Osteocyte (in vitro differentiated cells): ENCODE measurements around the gene SNX32. TPM values are rescaled to one million over a fixed set of nuclear protein-coding genes. Genes with fewer than 3 reads are reported as not detected.
A peak's percentile ranks its signal among the peaks of the same experiment; 100 is the strongest.

ENCODE experiments used
- DNase-seq: peaks from one replicate; pipeline ENCODE4 v3.0.0; 2021; ENCODE audit warnings: mixed read lengths; ENCODE audit not compliant: unreplicated experiment; ENCODE audit errors: extremely low spot score
- H3K27ac Mint-ChIP-seq: one replicate; pipeline ENCODE4 v1.8.0; 2021; ENCODE audit warnings: mild to moderate bottlenecking, mixed read lengths; ENCODE audit not compliant: unreplicated experiment
- H3K27me3 Mint-ChIP-seq: one replicate; pipeline ENCODE4 v1.8.0; 2021; ENCODE audit warnings: mixed read lengths; ENCODE audit not compliant: unreplicated experiment
- H3K36me3 Mint-ChIP-seq: one replicate; pipeline ENCODE4 v1.8.0; 2021; ENCODE audit warnings: mixed read lengths; ENCODE audit not compliant: unreplicated experiment
- H3K4me1 Mint-ChIP-seq: one replicate; pipeline ENCODE4 v1.8.0; 2021; ENCODE audit warnings: mixed read lengths; ENCODE audit not compliant: unreplicated experiment
- H3K4me3 Mint-ChIP-seq: one replicate; pipeline ENCODE4 v1.8.0; 2021; ENCODE audit warnings: mild to moderate bottlenecking, moderate library complexity, mixed read lengths; ENCODE audit not compliant: unreplicated experiment
- H3K9me3 Mint-ChIP-seq: one replicate; pipeline ENCODE4 v1.8.0; 2021; ENCODE audit warnings: mixed read lengths; ENCODE audit not compliant: unreplicated experiment
- total RNA-seq: library from RNA; stranded (reverse); gene quantifications from 2 replicates; pipeline ENCODE4 v1.2.1, GENCODE V29; 2021
- TF ChIP-seq, protein P1 (sequence below): fragments of 200-600 bp; sonication (generic); IDR thresholded peaks from 2 replicates; pipeline ENCODE4 v1.5.0; 2021; ENCODE audit warnings: antibody characterized with exemption, mild to moderate bottlenecking, moderate library complexity

The SNX32 gene
- total RNA-seq, 1 donor from 2014 or later: 4.0 TPM

DNA sequence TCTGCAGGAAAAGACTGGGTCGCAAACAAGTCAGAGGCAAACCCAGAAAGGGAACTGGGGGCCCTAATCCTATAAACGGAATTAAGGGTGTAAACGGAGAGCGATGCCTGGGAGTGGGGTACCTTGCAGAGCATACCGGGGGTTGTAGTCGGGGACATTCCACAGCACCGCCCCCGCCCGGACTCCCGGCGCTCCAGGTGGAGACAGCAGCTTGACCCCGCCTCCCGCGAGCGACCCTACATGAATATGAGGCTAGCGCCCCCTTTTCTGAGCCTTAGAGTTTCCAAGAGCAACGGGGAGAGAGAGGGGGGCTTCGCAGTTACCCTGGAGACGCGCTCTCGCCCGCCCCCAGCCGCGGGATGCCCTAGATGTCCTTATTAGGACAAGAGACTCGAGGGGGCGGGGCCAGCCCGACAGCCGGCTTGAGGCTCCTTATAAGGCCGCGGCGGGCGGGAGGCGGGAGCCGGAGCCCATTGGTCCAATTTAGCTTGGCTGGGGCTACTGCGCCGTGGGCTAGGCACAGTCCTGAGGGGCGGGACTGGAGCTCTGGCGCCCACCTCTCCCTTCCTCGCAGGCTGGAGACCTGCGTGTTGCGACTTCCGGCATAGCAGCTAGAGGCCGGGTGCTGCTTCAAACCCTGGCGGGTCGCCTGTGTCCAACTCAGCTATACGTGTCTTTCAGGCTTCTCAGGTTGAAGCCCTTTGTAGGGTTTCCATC, 25.5 kb downstream of the SNX32 start:
- H3K27ac Mint-ChIP-seq: peak overlapping the region; percentile 97
- DNase-seq: peak; percentile 98

DNA sequence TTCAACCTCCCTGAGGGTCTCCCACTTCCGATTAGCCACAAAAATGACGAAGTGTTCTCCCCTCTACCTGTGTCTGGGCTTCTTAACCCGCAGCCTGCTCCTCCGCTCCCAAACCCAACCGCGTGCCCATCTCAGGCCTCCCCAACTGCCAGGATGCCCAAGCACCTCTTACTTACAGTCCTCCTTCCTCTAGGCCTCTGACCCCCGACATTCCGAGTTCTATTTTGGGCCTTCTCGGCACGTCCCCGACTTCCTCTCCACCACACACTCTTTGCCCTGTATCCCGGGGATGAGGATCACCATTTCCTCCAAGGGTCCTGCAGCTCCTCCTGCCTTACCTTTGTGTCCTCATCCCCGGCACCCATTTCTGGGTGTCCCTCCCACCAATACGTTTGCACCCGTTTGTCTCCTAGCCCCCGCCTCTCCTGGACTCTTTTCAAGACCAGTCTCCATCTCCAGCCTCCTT, 26.1 kb downstream of the SNX32 start:
- no peak for DNase-seq
- Mint-ChIP-seq H3K27me3 (no peaks in the 10 kb centered on the region), H3K27ac (peak overlapping the region; percentile 97), H3K4me1 (peaks cover 53% of the 10 kb centered on the region), H3K4me3 (peak overlapping the region; percentile 89), H3K9me3 (no peaks in the 10 kb centered on the region), H3K36me3 (peaks cover 26% of the 10 kb centered on the region)
- TF ChIP-seq, protein P1, sequence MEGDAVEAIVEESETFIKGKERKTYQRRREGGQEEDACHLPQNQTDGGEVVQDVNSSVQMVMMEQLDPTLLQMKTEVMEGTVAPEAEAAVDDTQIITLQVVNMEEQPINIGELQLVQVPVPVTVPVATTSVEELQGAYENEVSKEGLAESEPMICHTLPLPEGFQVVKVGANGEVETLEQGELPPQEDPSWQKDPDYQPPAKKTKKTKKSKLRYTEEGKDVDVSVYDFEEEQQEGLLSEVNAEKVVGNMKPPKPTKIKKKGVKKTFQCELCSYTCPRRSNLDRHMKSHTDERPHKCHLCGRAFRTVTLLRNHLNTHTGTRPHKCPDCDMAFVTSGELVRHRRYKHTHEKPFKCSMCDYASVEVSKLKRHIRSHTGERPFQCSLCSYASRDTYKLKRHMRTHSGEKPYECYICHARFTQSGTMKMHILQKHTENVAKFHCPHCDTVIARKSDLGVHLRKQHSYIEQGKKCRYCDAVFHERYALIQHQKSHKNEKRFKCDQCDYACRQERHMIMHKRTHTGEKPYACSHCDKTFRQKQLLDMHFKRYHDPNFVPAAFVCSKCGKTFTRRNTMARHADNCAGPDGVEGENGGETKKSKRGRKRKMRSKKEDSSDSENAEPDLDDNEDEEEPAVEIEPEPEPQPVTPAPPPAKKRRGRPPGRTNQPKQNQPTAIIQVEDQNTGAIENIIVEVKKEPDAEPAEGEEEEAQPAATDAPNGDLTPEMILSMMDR: no peak

More for the DNA sequence above, 25.5 kb downstream of the SNX32 start:
- H3K9me3 Mint-ChIP-seq: no peaks in the 10 kb centered on the region
- TF ChIP-seq, protein P1: peak; percentile 12
- peaks cover 32% of the 10 kb centered on the region for H3K36me3 Mint-ChIP-seq
- H3K27me3 Mint-ChIP-seq: no peaks in the 10 kb centered on the region
- H3K4me3 Mint-ChIP-seq: peak overlapping the region; percentile 89
- H3K4me1 Mint-ChIP-seq: peaks cover 58% of the 10 kb centered on the region

DNA sequence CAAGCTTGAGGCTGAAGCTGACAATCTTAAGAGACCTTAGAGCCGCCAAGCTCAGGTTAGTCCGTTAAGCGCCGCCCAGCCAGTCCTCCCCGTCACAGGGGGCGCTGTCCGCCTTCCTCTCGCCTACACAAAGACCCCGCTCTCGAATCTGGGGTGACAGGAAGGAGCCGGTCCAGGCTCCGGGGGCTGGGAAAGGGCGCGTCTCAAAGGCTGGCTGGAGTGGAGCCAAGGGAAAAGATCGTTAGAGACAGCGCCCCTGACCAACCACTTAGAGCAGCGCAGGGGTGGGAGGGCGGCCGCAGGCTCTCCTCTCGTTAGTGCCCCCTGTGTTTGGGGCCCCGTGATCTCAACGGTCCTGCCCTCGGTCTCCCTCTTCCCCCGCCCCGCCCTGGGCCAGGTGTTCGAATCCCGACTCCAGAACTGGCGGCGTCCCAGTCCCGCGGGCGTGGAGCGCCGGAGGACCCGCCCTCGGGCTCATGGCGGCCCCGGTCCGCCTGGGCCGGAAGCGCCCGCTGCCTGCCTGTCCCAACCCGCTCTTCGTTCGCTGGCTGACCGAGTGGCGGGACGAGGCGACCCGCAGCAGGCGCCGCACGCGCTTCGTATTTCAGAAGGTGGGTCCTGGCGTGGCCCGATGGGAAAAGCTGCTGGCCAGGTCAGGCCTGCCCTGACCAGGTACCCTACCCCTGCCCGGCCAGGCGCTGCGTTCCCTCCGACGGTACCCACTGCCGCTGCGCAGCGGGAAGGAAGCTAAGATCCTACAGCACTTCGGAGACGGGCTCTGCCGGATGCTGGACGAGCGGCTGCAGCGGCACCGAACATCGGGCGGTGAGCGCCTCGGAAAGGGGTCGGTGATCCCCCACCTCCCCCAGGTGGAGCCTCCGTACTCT, 26.8 kb downstream of the SNX32 start, which contains the start of gene MUS81:
Gene MUS81 (plus strand): TSS at position 156 of the 887 bp plus-strand sequence. CDS start 321 bp downstream, at position 477.
- DNase-seq: peak; percentile 98
- peaks cover 49% of the 10 kb centered on the region for H3K4me1 Mint-ChIP-seq
- TF ChIP-seq, protein P1: peak; percentile 96
- H3K4me3 Mint-ChIP-seq: peak within 1 kb of the TSS; percentile 89
- peaks cover 26% of the 10 kb centered on the region for H3K36me3 Mint-ChIP-seq
- H3K27me3 Mint-ChIP-seq: no peaks in the 10 kb centered on the region
- H3K9me3 Mint-ChIP-seq: no peaks in the 10 kb centered on the region
- H3K27ac Mint-ChIP-seq: peak within 1 kb of the TSS; percentile 97

DNA sequence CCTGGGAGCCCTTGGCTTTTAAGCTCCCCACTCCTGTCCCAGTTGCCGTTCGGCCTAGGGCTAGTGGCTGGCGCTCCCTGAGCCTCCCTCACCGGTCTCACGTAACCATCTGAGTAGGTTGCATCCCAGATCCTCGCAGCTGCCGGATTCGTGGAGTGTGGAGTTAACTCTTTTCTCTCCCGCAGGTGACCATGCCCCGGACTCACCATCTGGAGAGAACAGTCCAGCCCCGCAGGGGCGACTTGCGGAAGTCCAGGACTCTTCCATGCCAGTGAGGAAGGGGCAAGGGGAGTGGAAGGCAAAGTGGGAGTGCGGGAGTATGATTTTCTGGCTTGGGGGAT, 27.4 kb downstream of the SNX32 start:
- peaks cover 21% of the 10 kb centered on the region for H3K36me3 Mint-ChIP-seq
- peak overlapping the region; percentile 97 for H3K27ac Mint-ChIP-seq
- peaks cover 42% of the 10 kb centered on the region for H3K4me1 Mint-ChIP-seq
- no peaks in the 10 kb centered on the region for H3K9me3 Mint-ChIP-seq
- TF ChIP-seq, protein P1: no peak
- no peak for DNase-seq
- no peaks in the 10 kb centered on the region for H3K27me3 Mint-ChIP-seq
- H3K4me3 Mint-ChIP-seq: peak overlapping the region; percentile 89
